ENCODE measurements around the gene RNF212.

GRCh38 chr4:1030031-1030430 is 83.3 kb downstream of the RNF212 start:
- TF ChIP-seq POLR2A (IDR thresholded peaks at IDR 0.05; ENCODE audit: low read depth, low read length) (no peak), FOXM1 (IDR thresholded peaks at IDR 0.05; ENCODE audit: low read depth, low read length) (no peak), ZNF274 (IDR thresholded peaks at IDR 0.05; ENCODE audit: insufficient read depth, insufficient read length) (no peak), CTCF (IDR thresholded peaks at IDR 0.05 in 2 of 3, conservative IDR thresholded peaks at IDR 0.05 in 1 of 3; ENCODE audit: control insufficient read depth in 2 of 3, extremely low read depth in 1 of 3, insufficient read depth in 1 of 3, low read depth in 3 of 3, low read length in 3 of 3) (no peak), ATF2 (IDR thresholded peaks at IDR 0.05; ENCODE audit: low read length) (no peak), POLR2AphosphoS5 (IDR thresholded peaks at IDR 0.05; ENCODE audit: low read length) (no peak), ZSCAN29 (IDR thresholded peaks at IDR 0.05) (no peak), SIN3A (IDR thresholded peaks at IDR 0.05; ENCODE audit: low read depth, low read length) (no peak)

Data from GM12878 (cell line).